Heart left ventricle (tissue), 16 donors: ENCODE results near the gene JPH2. TPM values are rescaled to one million over a fixed set of nuclear protein-coding genes. Genes with fewer than 3 reads are reported as not detected.

Source experiments
- ATAC-seq, 4 donors: fragments of 200-7000 bp; cut with Tn5 transposase; one replicate each; pipeline ENCODE4 v1.9.1; 2020 to 2022; ENCODE audit warnings: moderate library complexity in 4 of 4, mild to moderate bottlenecking in 3 of 4, moderate number of reproducible peaks in 1 of 4
- DNase-seq, 5 donors: peaks; one replicate each; pipeline ENCODE4 v3.0.0-alpha.2; 2020
- H3K27ac ChIP-seq, 12 donors: fragments of 200-600 bp; sonication (generic) in 4 of 12; one replicate each; pipeline versions ENCODE4 v1.5.0 to v1.8.0; 2016 to 2022; ENCODE audit warnings: mild to moderate bottlenecking in 2 of 12
- H3K27me3 ChIP-seq, 9 donors: fragments of 200-600 bp; sonication (generic) in 2 of 9; one replicate each; pipeline versions ENCODE4 v1.5.1 to v1.8.0; 2016 to 2022; ENCODE audit warnings: mild to moderate bottlenecking in 3 of 9
- H3K36me3 ChIP-seq, 9 donors: fragments of 200-600 bp; sonication (generic) in 2 of 9; one replicate each; pipeline versions ENCODE4 v1.5.0 to v1.8.0; 2018 to 2022; ENCODE audit warnings: mild to moderate bottlenecking in 2 of 9
- H3K4me1 ChIP-seq, 12 donors: fragments of 200-600 bp; sonication (generic) in 4 of 12; one replicate each; pipeline versions ENCODE4 v1.5.0 to v1.8.0; 2016 to 2022; ENCODE audit warnings: mild to moderate bottlenecking in 3 of 12
- H3K4me3 ChIP-seq, 12 donors: fragments of 200-600 bp; sonication (generic) in 4 of 12; one replicate each; pipeline versions ENCODE4 v1.5.0 to v1.8.0; 2017 to 2022; ENCODE audit warnings: mild to moderate bottlenecking in 9 of 12, moderate library complexity in 4 of 12
- H3K9me3 ChIP-seq, 12 donors: fragments of 200-600 bp; sonication (generic) in 4 of 12; one replicate each; pipeline versions ENCODE4 v1.5.0 to v1.8.0; 2016 to 2022; ENCODE audit warnings: mild to moderate bottlenecking in 1 of 12
- POLR2A ChIP-seq, 2 donors: fragments of 450-650 bp; IDR thresholded peaks; one replicate each; pipeline ENCODE4 v1.6.1; 2017; ENCODE audit warnings: antibody characterized with exemption in 2 of 2, mild to moderate bottlenecking in 2 of 2, moderate library complexity in 2 of 2
- WGBS, 4 donors: extraction: QIAGEN DNeasy Blood & Tissue Kit in 2 of 4; methylation state at CpG; one replicate each; pipeline versions ENCODE4 v1.1.5 to v1.1.7; 2013 to 2018; 5-methylcytosine and 5-hydroxymethylcytosine counted together
- intact Hi-C, 10 donors: fragments of 100-400 bp; cut with DNase I; formaldehyde crosslinking; loops; one replicate each; pipeline versions ENCODE4 v1.11.1 to v1.14.2; 2022
- polyA plus RNA-seq, 2 donors: library from polyadenylated mRNA; stranded (reverse); fragments of 200-250 nt; gene quantifications; one replicate each; pipeline ENCODE4 v1.2.3, GENCODE V29; 2013
- total RNA-seq, 9 donors: library from RNA; depleted of rRNA in 2 of 9; stranded (reverse); fragments of >200 nt in 2 of 9; fragmentation: NEBNext Ultra II Directional in 3 of 9; extraction: Animal tissue kit (Norgen Biotek cat#: 25700) in 3 of 9; gene quantifications; one replicate each; pipeline versions ENCODE4 v1.1.0 to v1.2.4, GENCODE V29; 2016 to 2023
- TF ChIP-seq, protein P1 (sequence below), 12 donors: fragments of 200-600 bp; sonication (generic) in 4 of 12; IDR thresholded peaks; one replicate each; pipeline versions ENCODE4 v1.5.0 to v1.8.0; 2018 to 2022; ENCODE audit warnings: antibody characterized with exemption in 12 of 12, mild to moderate bottlenecking in 5 of 12
- donor health status: ischemic (EF 13 %, LVEDD 7.1; RV severe dilation, severe dysfunction).
- donor health status: healthy with polysubstance abuse.
- donor health status: DM: no; HTN: yes; CAD: no.
- donor health status: DM: no; HTN: no; CAD: no.
- donor health status: ischemic (EF 25% LVEDD 6.9; RV normal size, moderate dysfunction).
- donor health status: ischemic (EF 25% LVEDD 5.7; RV mildly dilated, moderate dysfunction).
- donor health status: healthy.
- donor health status: DM: yes; HTN: yes; CAD: no.
- donor health status: ischemic (EF 35%, LVEDD 5.7; RV mildly dilated, moderate dysfunction).
- donor health status: nonischemic (EF 11% LVEDD 7.7; RV severe dilation, severe dysfunction).
- donor health status: DM: yes; HTN: yes; CAD: no.
- donor health status: PGD.
- donor health status: ischemic (EF 29% LVEDD 5.4; RV normal size, mild dysfunction).
- donor health status: nonischemic (EF 23%, LVEDD 6.1; RV moderate dilation, normal function).

JPH2 gene
- total and polyA plus RNA-seq, 11 donors: 99.5 to 219 (median 155) TPM

DNA sequence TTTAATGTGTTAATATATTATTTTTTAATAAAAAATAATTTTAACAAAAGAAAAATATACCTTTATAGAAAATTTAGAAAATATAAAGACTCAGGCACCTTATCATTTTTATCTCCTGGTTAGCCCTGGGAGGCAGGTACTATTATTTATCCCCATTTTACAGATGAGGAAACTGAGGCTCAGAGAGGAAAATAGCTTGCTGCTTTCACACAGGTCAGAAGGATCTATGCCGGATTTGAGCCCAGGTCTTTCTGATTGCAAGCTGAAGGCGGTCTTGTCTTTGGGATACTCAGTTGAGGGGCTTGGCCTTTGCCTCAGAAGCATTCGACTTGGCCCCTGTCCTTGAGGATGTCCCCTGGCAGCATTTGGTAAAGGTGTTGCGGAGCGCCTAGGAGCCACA is 35.0 kb upstream of the JPH2 start:
- Histone ChIP-seq H3K36me3 (peaks cover 0 to 9% (median 0%) of the 10 kb centered on the region in 9 donors), H3K9me3 (no peaks in the 10 kb centered on the region), H3K4me3 (no peak overlapping the region), H3K27ac (peak overlapping the region in 5 of 12 donors; percentile 23 to 74 (median 48)), H3K27me3 (no peaks in the 10 kb centered on the region), H3K4me1 (peaks cover 0 to 21% (median 17%) of the 10 kb centered on the region in 12 donors)
- intact Hi-C loops: loop anchor here in 2 of 10 donors (5.0 kb wide), 2 partner anchors 80 to 245 kb away; no protein-coding TSS in a partner anchor
- DNase-seq: no peak
- TF ChIP-seq POLR2A (IDR thresholded peaks at IDR 0.05): no peak
- TF ChIP-seq, protein P1, sequence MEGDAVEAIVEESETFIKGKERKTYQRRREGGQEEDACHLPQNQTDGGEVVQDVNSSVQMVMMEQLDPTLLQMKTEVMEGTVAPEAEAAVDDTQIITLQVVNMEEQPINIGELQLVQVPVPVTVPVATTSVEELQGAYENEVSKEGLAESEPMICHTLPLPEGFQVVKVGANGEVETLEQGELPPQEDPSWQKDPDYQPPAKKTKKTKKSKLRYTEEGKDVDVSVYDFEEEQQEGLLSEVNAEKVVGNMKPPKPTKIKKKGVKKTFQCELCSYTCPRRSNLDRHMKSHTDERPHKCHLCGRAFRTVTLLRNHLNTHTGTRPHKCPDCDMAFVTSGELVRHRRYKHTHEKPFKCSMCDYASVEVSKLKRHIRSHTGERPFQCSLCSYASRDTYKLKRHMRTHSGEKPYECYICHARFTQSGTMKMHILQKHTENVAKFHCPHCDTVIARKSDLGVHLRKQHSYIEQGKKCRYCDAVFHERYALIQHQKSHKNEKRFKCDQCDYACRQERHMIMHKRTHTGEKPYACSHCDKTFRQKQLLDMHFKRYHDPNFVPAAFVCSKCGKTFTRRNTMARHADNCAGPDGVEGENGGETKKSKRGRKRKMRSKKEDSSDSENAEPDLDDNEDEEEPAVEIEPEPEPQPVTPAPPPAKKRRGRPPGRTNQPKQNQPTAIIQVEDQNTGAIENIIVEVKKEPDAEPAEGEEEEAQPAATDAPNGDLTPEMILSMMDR (IDR thresholded peaks at IDR 0.05): no peak
- ATAC-seq: no peak
- 95 to 98% (median 97%) methylated on average over 5 of the region's 5 CpGs for WGBS, 4 donors

DNA sequence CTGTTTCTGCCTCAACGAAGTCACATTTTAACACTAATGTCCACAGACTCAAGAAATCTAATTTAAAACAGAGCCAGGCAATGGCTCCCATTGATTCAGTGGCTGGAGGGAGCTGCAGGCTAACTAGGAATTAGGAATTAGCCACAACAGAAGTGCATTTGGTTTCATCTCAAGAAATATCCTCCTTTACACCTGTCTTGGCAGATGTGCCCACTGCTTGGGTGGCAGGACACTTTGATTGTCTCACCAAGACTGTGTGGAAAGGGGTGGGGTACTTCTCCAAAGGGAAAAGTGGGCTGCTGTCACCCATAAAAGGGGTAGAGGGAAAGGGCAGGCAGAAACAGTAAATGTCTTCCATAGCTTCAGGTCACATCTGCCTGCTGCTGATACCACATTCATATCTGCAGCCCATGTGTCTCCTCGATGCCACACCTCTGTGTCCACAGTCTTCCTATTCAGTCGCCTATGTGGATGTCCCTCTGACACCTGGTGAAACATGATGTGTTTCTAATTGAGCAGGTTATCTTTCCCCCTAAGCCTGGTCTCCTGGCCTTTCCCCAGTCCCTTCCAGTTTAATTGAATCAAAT is 34.5 kb upstream of the JPH2 start:
- Histone ChIP-seq H3K9me3 (no peaks in the 10 kb centered on the region), H3K27ac (no peak overlapping the region), H3K27me3 (no peaks in the 10 kb centered on the region), H3K4me3 (no peak overlapping the region), H3K36me3 (peaks cover 0 to 11% (median 0%) of the 10 kb centered on the region in 9 donors), H3K4me1 (peaks cover 0 to 21% (median 17%) of the 10 kb centered on the region in 12 donors)
- ATAC-seq: no peak
- no peak for DNase-seq
- 81 to 88% (median 86%) methylated on average over 3 of the region's 3 CpGs for WGBS, 4 donors
- intact Hi-C loops: loop anchor here in 2 of 10 donors (5.0 kb wide), 2 partner anchors 81 to 246 kb away; no protein-coding TSS in a partner anchor
- no peak for TF ChIP-seq POLR2A (IDR thresholded peaks at IDR 0.05)
- TF ChIP-seq, protein P1 (IDR thresholded peaks at IDR 0.05): no peak

DNA sequence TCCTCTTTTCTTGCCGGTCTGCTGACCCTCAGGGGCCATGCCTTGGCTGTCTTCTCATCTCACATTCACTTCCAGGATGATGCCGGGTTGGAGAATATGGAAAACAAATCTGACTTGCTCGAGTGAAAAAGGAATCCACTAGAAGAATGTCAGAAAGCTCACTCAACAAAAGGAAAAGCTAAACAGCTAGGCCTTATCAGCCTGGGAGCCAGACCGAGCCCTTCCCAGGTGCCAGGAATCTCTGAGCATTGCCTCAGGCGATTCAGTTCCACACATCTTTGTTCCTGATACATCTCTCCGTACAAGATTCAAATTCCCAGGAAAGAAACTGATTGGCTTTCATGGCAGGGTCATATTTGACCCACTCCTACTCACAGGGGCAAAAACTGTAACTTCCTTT is 32.8 kb upstream of the JPH2 start:
- peaks cover 0 to 23% (median 17%) of the 10 kb centered on the region in 12 donors for H3K4me1 ChIP-seq
- 22 to 45% (median 37%) methylated on average over 6 of the region's 6 CpGs for WGBS, 4 donors
- no peaks in the 10 kb centered on the region for H3K9me3 ChIP-seq
- DNase-seq (no peak), ATAC-seq (no peak)
- no peaks in the 10 kb centered on the region for H3K27me3 ChIP-seq
- TF ChIP-seq POLR2A (IDR thresholded peaks at IDR 0.05): no peak
- TF ChIP-seq, protein P1 (IDR thresholded peaks at IDR 0.05): no peak
- H3K4me3 ChIP-seq: no peak overlapping the region
- peak overlapping the region in 8 of 12 donors; percentile 33 to 70 (median 47) for H3K27ac ChIP-seq
- intact Hi-C loops: loop anchor here (2.0 to 10.0 kb wide), 13 partner anchors 83 to 515 kb away; partner anchors contain the start of gene FITM2 (in 1 of the 10)
- peaks cover 0 to 14% (median 0%) of the 10 kb centered on the region in 9 donors for H3K36me3 ChIP-seq

DNA sequence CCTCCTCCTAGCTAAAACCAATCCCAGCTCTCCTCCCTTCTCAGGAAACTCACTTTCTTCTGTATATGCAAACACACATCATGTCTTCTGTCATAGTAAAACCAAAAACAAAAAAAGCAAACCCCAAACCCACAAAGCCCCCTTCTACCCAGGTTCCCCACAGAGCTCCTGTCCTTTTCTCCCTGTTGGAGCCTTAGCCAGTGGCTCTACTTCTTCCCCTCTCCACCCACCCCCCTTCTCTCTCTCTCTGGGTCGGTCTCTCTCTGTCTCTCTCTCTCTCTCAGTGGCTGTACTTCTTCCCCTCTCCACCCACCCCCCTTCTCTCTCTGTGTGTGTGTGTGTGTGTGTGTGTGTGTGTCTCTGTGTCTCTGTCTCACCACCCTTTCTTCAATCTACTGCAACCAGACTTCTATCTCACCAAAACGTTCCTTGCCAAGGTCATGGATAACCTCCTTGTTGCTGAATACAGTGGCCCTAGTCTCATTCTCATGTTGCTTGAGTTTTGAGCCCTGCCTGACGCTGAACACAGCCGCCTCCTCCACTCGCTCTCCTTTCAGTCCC is 32.3 kb upstream of the JPH2 start:
- TF ChIP-seq POLR2A (IDR thresholded peaks at IDR 0.05): no peak
- WGBS, 4 donors: 40 to 49% (median 45%) methylated on average over 5 of the region's 5 CpGs
- Histone ChIP-seq H3K27ac (peak overlapping the region in 10 of 12 donors; percentile 28 to 72 (median 42)), H3K9me3 (no peaks in the 10 kb centered on the region), H3K36me3 (peaks cover 0 to 14% (median 0%) of the 10 kb centered on the region in 9 donors), H3K4me3 (no peak overlapping the region), H3K4me1 (peaks cover 0 to 21% (median 17%) of the 10 kb centered on the region in 12 donors), H3K27me3 (no peaks in the 10 kb centered on the region)
- DNase-seq (no peak), ATAC-seq (peak in 1 of 4 donors; percentile 20)
- intact Hi-C loops: loop anchor here in 9 of 10 donors (2.0 to 10.0 kb wide), 12 partner anchors 92 to 516 kb away; partner anchors contain the start of gene FITM2 (in 1 of the 9)
